ENCODE measurements around the gene MFSD12.

Gene MFSD12

DNA sequence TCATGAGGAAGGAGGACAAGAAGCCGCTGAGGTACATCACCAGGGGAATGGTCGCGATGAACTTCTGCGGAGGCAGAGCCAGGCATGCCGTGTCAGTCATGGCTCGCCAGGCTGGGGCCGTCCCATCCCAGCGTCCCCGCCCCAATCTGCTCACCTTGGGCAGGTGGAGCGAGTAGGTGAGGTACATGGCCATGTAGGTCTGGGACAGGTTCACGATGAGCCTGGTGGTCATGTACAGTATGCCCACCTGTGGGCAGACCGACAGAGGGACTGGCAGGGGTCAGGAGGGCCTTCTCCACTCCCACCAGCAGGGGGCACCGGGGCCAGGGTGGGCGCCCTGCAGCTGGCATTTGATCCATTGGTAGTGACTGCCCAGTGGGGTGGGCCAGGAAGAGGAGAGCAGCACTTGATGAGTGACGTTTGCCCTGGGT, 10.1 kb downstream of the MFSD12 start:
- Histone ChIP-seq H3K18ac (ENCODE audit: low read depth in 1 of 2, low read length in 2 of 2) (no peak overlapping the region), H3K9me3 (ENCODE audit: control insufficient read depth, low read length) (no peaks in the 10 kb centered on the region), H3K4me2 (ENCODE audit: low read length, poor library complexity, severe bottlenecking) (no peak overlapping the region), H2AFZ (ENCODE audit: low read depth, low read length) (no peak overlapping the region), H2AK5ac (ENCODE audit: low read length, severe bottlenecking) (no peak overlapping the region), H3K36me3 (ENCODE audit: control insufficient read depth in 1 of 2, insufficient read depth in 2 of 2, low read depth in 1 of 2, low read length in 2 of 2) (peaks cover 27 to 89% of the 10 kb centered on the region in 2 experiments), H2BK12ac (ENCODE audit: low read length in 2 of 2) (no peak overlapping the region), H3K4ac (ENCODE audit: low read depth in 1 of 2, low read length in 2 of 2) (no peak overlapping the region), H3K4me1 (ENCODE audit: control insufficient read depth, insufficient read depth, low read depth, low read length) (peaks cover 18% of the 10 kb centered on the region), H3K14ac (ENCODE audit: low read length in 2 of 2) (no peak overlapping the region), H3K9ac (ENCODE audit: low read length) (no peak overlapping the region), H3K23ac (ENCODE audit: low read length in 2 of 2) (no peak overlapping the region), H3K79me1 (replicated peaks; ENCODE audit: low read length, poor library complexity, severe bottlenecking) (peaks cover 27% of the 10 kb centered on the region), H2BK120ac (ENCODE audit: low read depth, low read length) (no peak overlapping the region), H4K91ac (ENCODE audit: low read length) (no peak overlapping the region), H2BK15ac (ENCODE audit: low read depth, poor library complexity, severe bottlenecking) (no peak overlapping the region), H4K8ac (ENCODE audit: low read length) (no peak overlapping the region), H2BK5ac (ENCODE audit: low read depth, low read length, poor library complexity, severe bottlenecking) (no peak overlapping the region), H3K27me3 (ENCODE audit: control insufficient read depth in 1 of 2, insufficient read depth in 1 of 2, low read length in 2 of 2) (no peaks in the 10 kb centered on the region), H3K27ac (ENCODE audit: low read length, poor library complexity, severe bottlenecking) (no peak overlapping the region), H3K4me3 (ENCODE audit: insufficient read depth in 1 of 2, low read depth in 1 of 2, low read length in 2 of 2) (peak overlapping the region in 1 of 2 experiments; percentile 0)
- no peak for DNase-seq
- WGBS = 94% methylated on average over 15 of the region's 15 CpGs

DNA sequence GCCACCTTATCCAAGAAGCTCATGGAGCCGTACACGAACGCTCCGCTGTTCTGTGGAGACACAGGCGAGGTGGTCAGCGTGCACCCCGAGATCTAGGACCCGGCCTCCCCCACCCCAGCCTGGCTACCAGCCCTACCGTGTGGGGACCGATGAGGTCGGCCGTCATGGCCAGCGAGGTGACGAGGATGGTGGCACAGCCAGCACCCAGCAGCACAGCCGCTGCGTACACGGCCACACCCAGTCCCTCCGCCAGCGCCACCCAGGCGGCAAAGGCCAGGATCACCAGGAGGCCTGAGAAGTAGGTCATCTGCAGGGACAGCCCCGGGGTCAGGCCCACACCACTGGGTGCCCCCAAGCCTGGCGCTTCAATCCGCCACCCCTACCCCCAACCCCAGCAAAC, 11.3 kb downstream of the MFSD12 start:
- Histone ChIP-seq H3K27ac (ENCODE audit: low read length, poor library complexity, severe bottlenecking) (no peak overlapping the region), H2BK5ac (ENCODE audit: low read depth, low read length, poor library complexity, severe bottlenecking) (no peak overlapping the region)

DNA sequence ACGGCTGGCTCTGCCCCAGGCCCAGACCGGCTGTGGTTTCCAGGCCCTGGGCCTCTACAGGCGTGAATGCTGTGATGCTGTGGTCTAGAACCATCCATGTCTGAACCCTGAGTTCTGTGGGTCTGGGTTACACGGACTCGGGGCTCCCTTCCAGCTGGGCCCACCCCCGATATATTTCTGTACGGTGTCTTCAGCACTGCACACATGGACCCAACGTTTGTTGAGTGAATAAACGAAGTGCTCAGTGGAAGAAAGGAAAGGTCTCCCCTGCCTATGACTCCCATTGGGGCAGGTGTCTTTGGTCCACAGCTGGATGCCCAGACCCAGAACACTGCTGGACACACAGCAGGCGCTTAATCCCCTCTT, 11.7 kb downstream of the MFSD12 start:
- Histone ChIP-seq H4K8ac (ENCODE audit: low read length) (no peak overlapping the region), H3K23ac (ENCODE audit: low read length in 2 of 2) (no peak overlapping the region), H2BK15ac (ENCODE audit: low read depth, poor library complexity, severe bottlenecking) (no peak overlapping the region), H2BK5ac (ENCODE audit: low read depth, low read length, poor library complexity, severe bottlenecking) (no peak overlapping the region), H3K36me3 (ENCODE audit: control insufficient read depth in 1 of 2, insufficient read depth in 2 of 2, low read depth in 1 of 2, low read length in 2 of 2) (peaks cover 27 to 76% of the 10 kb centered on the region in 2 experiments), H2BK120ac (ENCODE audit: low read depth, low read length) (no peak overlapping the region), H2AK5ac (ENCODE audit: low read length, severe bottlenecking) (no peak overlapping the region), H3K79me1 (replicated peaks; ENCODE audit: low read length, poor library complexity, severe bottlenecking) (peaks cover 25% of the 10 kb centered on the region), H3K9ac (ENCODE audit: low read length) (no peak overlapping the region), H3K27ac (ENCODE audit: low read length, poor library complexity, severe bottlenecking) (no peak overlapping the region), H2AFZ (ENCODE audit: low read depth, low read length) (no peak overlapping the region), H3K4ac (ENCODE audit: low read depth in 1 of 2, low read length in 2 of 2) (no peak overlapping the region), H2BK12ac (ENCODE audit: low read length in 2 of 2) (no peak overlapping the region), H3K27me3 (ENCODE audit: control insufficient read depth in 1 of 2, insufficient read depth in 1 of 2, low read length in 2 of 2) (no peaks in the 10 kb centered on the region), H3K9me3 (ENCODE audit: control insufficient read depth, low read length) (no peaks in the 10 kb centered on the region), H3K14ac (ENCODE audit: low read length in 2 of 2) (no peak overlapping the region), H3K4me2 (ENCODE audit: low read length, poor library complexity, severe bottlenecking) (no peak overlapping the region), H3K18ac (ENCODE audit: low read depth in 1 of 2, low read length in 2 of 2) (no peak overlapping the region), H3K4me3 (ENCODE audit: insufficient read depth in 1 of 2, low read depth in 1 of 2, low read length in 2 of 2) (no peak overlapping the region), H3K4me1 (ENCODE audit: control insufficient read depth, insufficient read depth, low read depth, low read length) (peaks cover 11% of the 10 kb centered on the region), H4K91ac (ENCODE audit: low read length) (no peak overlapping the region)
- WGBS = 87% methylated on average over 10 of the region's 10 CpGs
- DNase-seq = no peak

More for the DNA sequence above, 11.3 kb downstream of the MFSD12 start:
- Histone ChIP-seq H3K36me3 (ENCODE audit: control insufficient read depth in 1 of 2, insufficient read depth in 2 of 2, low read depth in 1 of 2, low read length in 2 of 2) (peaks cover 27 to 80% of the 10 kb centered on the region in 2 experiments), H4K91ac (ENCODE audit: low read length) (peak overlapping the region; percentile 78), H2BK15ac (ENCODE audit: low read depth, poor library complexity, severe bottlenecking) (no peak overlapping the region), H3K18ac (ENCODE audit: low read depth in 1 of 2, low read length in 2 of 2) (no peak overlapping the region), H3K27me3 (ENCODE audit: control insufficient read depth in 1 of 2, insufficient read depth in 1 of 2, low read length in 2 of 2) (no peaks in the 10 kb centered on the region), H3K79me1 (replicated peaks; ENCODE audit: low read length, poor library complexity, severe bottlenecking) (peaks cover 25% of the 10 kb centered on the region), H3K4me2 (ENCODE audit: low read length, poor library complexity, severe bottlenecking) (no peak overlapping the region), H2BK120ac (ENCODE audit: low read depth, low read length) (no peak overlapping the region), H4K8ac (ENCODE audit: low read length) (no peak overlapping the region), H3K23ac (ENCODE audit: low read length in 2 of 2) (no peak overlapping the region), H2BK12ac (ENCODE audit: low read length in 2 of 2) (no peak overlapping the region), H2AFZ (ENCODE audit: low read depth, low read length) (no peak overlapping the region), H2AK5ac (ENCODE audit: low read length, severe bottlenecking) (no peak overlapping the region), H3K4me1 (ENCODE audit: control insufficient read depth, insufficient read depth, low read depth, low read length) (peaks cover 13% of the 10 kb centered on the region), H3K14ac (ENCODE audit: low read length in 2 of 2) (no peak overlapping the region), H3K4ac (ENCODE audit: low read depth in 1 of 2, low read length in 2 of 2) (no peak overlapping the region), H3K9ac (ENCODE audit: low read length) (no peak overlapping the region), H3K9me3 (ENCODE audit: control insufficient read depth, low read length) (no peaks in the 10 kb centered on the region), H3K4me3 (ENCODE audit: insufficient read depth in 1 of 2, low read depth in 1 of 2, low read length in 2 of 2) (no peak overlapping the region)
- no peak for DNase-seq
- 97% methylated on average over 23 of the region's 23 CpGs for WGBS

DNA sequence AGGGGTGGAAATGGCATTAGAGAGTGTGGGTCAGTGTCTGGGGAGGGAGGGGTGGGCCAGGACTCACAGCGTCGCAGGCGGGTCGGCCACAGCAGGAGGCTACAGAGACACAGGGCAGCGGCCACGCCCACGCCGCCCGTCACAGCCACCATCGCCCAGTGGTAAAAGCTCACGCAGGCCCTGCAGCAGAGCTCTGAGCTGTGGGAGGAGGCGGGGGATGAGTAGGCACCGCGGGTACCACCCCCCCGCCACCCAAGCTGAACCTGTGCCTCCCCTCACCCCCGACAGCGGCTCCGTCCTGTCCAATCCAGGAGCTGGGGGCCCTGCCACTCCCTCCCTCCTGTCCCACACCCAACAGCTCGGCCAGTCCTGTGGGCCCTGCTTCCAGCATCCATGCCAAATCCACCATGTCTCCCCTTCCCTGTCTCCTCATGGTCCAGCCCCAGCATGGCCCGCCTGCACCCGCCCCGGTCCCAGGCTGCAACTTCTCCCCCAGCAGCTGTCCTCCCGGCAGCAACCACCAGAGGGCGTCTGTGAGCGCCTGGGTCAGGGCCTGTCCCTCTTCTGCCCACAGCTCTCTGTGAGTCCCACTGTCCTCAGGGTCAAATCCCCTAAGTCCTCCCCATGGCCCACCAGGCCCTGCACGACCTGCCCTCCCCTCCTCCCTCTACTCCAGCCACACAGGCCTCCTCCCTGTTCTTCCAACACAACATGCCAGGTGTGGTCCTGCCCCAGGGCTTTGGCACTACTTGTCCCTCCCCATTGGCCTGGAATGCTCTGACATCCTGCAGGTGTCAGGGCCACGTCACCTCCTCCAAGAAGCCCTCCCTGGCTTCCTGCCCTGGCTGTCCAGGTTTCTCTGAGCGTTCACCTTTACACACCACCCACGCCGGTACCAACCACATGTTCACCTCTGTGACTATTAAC, 12.4 kb downstream of the MFSD12 start:
- no peaks in the 10 kb centered on the region for H3K27me3 ChIP-seq (ENCODE audit: control insufficient read depth in 1 of 2, insufficient read depth in 1 of 2, low read length in 2 of 2)
- H2BK5ac ChIP-seq (ENCODE audit: low read depth, low read length, poor library complexity, severe bottlenecking) = no peak overlapping the region
- H3K4ac ChIP-seq (ENCODE audit: low read depth in 1 of 2, low read length in 2 of 2) = no peak overlapping the region
- H2AFZ ChIP-seq (ENCODE audit: low read depth, low read length) = no peak overlapping the region
- H2BK120ac ChIP-seq (ENCODE audit: low read depth, low read length) = no peak overlapping the region
- peak overlapping the region in 1 of 2 experiments; percentile 48 for H3K23ac ChIP-seq (ENCODE audit: low read length in 2 of 2)
- H4K91ac ChIP-seq (ENCODE audit: low read length) = no peak overlapping the region
- H3K9me3 ChIP-seq (ENCODE audit: control insufficient read depth, low read length) = no peaks in the 10 kb centered on the region
- peaks cover 27 to 71% of the 10 kb centered on the region in 2 experiments for H3K36me3 ChIP-seq (ENCODE audit: control insufficient read depth in 1 of 2, insufficient read depth in 2 of 2, low read depth in 1 of 2, low read length in 2 of 2)
- peaks cover 11% of the 10 kb centered on the region for H3K4me1 ChIP-seq (ENCODE audit: control insufficient read depth, insufficient read depth, low read depth, low read length)
- no peak overlapping the region for H3K18ac ChIP-seq (ENCODE audit: low read depth in 1 of 2, low read length in 2 of 2)
- peak overlapping the region in 1 of 2 experiments; percentile 9 for H2BK12ac ChIP-seq (ENCODE audit: low read length in 2 of 2)
- no peak overlapping the region for H2BK15ac ChIP-seq (ENCODE audit: low read depth, poor library complexity, severe bottlenecking)
- no peak overlapping the region for H3K27ac ChIP-seq (ENCODE audit: low read length, poor library complexity, severe bottlenecking)
- H2AK5ac ChIP-seq (ENCODE audit: low read length, severe bottlenecking) = no peak overlapping the region
- H3K14ac ChIP-seq (ENCODE audit: low read length in 2 of 2) = no peak overlapping the region
- peak; percentile 62 for DNase-seq
- H3K4me2 ChIP-seq (ENCODE audit: low read length, poor library complexity, severe bottlenecking) = no peak overlapping the region
- H3K79me1 ChIP-seq (replicated peaks; ENCODE audit: low read length, poor library complexity, severe bottlenecking) = peaks cover 25% of the 10 kb centered on the region
- no peak overlapping the region for H3K9ac ChIP-seq (ENCODE audit: low read length)
- 63% methylated on average over 29 of the region's 30 CpGs for WGBS
- no peak overlapping the region for H4K8ac ChIP-seq (ENCODE audit: low read length)
- H3K4me3 ChIP-seq (ENCODE audit: insufficient read depth in 1 of 2, low read depth in 1 of 2, low read length in 2 of 2) = no peak overlapping the region
